NCI-H1694 treated with DMSO at 0.1 percent for 48 hours (cell line): ENCODE measurements around the gene ARHGAP6.
"Not testable (repeated sequence)": the region's sequence is repeated elsewhere in the genome, so short reads cannot be mapped to it uniquely, and the experiment has no call there.

Source experiments
- DNase-seq: peaks from one replicate; lab custom pipeline; 2025; lab: John Stamatoyannopoulos, UW

Gene ARHGAP6

GRCh38 chrX:11235377-11235776, 430.3 kb downstream of the ARHGAP6 start:
- not testable (repeated sequence) for DNase-seq

DNA sequence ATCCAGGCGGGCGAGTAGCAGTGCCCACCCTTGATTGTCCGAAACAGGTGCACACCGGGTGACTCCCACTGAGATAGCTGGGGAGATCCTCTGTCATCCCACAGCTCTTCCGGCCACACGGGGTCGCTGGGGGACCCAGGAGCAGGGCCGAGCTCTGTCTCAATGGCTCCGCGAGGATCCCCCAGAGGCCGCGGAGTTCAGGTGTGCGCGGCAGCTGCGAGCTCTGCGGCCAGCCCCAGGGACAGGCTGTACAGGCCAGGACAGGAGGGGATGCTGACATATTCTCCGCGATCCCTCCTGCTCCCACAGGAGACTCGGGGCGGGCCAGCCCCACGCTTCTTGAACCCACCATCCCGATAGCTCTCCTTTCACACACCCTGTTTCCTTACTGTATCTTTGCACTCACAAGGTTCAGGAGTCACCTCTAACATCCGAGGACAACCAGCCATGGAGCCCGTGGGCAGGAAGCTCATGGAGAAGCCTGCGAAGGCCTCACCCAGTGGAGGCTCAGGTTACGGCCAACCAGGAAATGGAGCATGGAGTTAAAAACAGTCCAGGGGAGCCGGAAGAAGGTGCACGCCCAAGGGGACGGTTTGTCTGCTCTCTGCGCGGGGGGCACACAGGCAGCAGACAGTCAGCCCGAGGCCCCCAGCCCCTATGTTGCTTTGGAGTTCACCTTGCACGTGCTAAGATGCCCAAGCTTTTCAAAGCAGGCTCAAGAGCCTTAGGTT, 450.4 kb downstream of the ARHGAP6 start:
- DNase-seq: no peak

DNA sequence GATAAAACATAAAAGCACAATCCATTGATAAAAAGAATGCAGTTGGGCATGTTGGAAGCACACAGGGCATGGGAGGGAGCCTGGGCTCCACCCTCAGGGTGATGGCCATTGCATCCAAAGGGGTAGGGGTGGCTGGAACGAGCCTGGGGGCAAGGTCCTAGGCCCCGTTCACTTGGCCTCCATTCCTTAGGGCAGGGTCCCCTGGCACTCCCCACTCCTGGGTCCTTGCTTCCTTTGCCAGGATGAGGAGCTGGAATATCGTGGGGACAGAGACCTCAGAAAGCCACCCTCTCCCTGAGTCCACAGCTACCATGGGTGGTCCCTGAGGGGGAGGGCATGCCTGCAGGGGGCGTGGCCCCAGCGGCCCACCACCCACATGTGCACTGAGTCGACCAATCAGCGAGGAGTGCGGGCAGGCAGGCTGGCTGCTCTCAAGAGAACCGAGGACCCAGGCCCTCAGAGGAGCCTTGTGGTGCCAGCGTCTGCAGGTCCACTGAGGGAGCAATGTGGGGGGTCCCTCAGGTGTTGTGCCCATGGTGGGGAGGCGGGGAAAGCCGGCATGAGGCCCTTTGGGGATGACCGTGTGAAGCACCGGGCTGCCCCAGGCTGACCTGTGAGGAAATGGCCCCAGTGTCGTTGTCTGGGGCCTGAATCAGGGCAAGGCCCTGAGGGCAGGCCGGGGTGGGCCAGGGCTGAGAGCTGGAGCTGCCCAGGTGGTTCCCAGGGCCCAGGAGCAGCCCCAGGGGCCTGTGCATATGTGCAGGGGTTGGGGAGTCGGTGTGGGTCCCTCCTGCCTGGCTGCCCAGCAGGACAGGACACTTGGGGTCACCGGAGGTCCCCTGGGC, 451.2 kb downstream of the ARHGAP6 start:
- no peak for DNase-seq

DNA sequence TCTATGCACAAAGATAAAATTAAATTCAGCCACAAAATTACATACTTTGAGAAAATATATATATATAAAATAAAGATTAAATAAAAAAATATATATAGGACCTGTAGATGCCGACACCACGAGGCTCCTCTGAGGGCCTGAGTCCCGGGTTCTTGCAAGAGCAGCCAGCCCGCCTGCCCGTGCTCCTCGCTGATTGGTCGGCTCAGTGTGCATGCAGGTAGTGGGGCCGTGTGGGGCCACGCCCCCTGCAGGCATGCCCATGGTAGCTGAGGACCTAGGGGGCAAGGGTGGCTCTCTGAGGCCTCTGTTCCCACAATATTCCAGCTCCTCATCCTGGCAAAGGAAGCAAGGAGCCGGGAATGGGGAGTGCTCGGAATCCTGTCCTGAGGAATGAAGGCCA, 453.0 kb downstream of the ARHGAP6 start:
- no peak for DNase-seq

GRCh38 chrX:11210415-11210801, 455.3 kb downstream of the ARHGAP6 start:
- DNase-seq: no peak

DNA sequence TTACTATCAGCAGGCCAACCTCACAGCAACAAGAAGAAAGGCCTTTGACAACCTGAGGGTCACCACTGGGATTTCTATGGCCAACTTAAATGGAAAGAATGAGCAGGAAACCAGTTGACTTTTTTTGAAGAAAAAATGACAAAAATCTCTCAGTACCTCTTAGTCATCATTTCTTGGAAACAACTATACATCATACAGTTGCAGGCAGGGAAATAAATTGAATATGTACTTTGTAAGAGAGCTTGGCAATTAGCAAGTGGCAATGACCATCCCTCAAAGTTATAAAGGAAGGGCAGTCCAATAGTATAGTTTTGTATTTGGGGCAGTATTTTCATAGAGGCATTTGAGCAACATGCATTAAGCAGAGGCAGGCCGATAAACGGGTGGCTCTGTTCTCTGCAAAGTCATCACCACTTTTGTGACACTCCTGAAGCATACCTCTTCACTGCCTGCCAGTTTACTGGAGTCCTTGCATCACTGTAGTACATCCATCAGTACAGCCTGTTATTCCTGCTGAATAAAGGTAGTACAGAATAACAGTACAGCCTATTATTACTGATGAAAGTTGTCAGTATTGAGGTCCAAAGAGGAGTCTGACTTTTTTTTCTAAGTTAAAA, 455.8 kb downstream of the ARHGAP6 start:
- DNase-seq: no peak

DNA sequence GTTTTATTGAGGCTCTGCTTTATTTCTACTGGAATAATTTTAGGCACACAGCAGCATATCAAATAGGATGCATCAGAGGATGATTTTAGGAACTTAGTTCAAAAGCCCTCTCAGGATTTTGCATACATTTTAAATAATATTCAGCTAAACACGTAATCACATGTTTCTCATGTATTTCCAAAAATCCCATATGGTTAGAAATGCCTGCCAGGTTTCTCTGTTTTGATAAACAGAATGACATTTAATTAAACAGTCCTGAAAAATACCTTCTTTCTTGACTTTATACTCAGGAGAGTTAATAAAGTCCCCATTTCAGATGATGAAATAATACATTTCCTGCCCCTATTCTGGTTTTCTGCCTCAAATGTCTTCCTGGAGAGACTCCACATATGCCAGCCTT, 459.0 kb downstream of the ARHGAP6 start:
- DNase-seq: peak; percentile 12

- DNase-seq: no peak
Measured at GRCh38 chrX:11205796-11206195, 459.9 kb downstream of the ARHGAP6 start.

DNA sequence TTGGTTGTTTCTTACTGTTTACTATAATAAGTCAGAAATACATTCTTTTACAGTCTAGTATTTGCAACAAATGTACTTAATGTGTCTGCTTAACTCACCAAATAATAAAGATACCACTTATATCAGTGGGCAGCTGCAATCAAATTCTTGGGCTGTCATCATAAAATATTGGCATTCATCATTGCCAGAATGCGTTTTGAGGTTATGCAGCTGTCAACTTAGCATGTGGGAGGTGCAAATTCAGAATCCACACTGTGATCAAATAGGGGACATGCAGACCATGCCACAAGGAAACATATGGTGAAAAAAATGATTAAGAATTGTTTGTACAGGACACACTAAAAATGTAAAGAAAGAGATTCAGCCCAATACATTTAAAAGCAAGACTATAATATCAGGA, 468.0 kb downstream of the ARHGAP6 start:
- peak; percentile 10 for DNase-seq

DNA sequence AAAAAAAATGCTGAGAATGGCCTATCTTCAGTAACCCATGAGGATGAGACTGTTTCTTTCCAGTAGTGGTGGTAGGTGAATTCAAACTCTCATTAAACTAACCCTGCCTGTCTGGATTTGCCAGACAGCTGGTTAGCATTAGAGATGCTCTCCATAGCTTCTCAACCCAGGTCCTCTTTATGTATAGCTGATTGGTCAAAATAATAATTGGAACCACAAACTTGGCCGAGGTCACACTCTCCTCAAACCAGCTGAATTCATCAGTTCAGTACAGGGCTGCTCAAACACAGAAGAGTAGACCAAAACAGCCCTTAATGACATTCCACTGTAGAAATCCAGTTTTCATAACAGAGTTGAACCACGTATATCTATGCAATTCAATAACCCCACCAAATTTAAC, 469.2 kb downstream of the ARHGAP6 start:
- no peak for DNase-seq

- DNase-seq: no peak
Measured at GRCh38 chrX:11193035-11193469, 472.7 kb downstream of the ARHGAP6 start.

GRCh38 chrX:11190745-11191510, 474.8 kb downstream of the ARHGAP6 start:
- no peak for DNase-seq

- DNase-seq: no peak
Measured at GRCh38 chrX:11189097-11189496, 476.6 kb downstream of the ARHGAP6 start.

GRCh38 chrX:11188664-11189063, 477.1 kb downstream of the ARHGAP6 start:
- DNase-seq: no peak

GRCh38 chrX:11187001-11187400, 478.7 kb downstream of the ARHGAP6 start:
- DNase-seq: no peak

- no peak for DNase-seq
Measured at GRCh38 chrX:11185861-11186260, 479.9 kb downstream of the ARHGAP6 start.

DNA sequence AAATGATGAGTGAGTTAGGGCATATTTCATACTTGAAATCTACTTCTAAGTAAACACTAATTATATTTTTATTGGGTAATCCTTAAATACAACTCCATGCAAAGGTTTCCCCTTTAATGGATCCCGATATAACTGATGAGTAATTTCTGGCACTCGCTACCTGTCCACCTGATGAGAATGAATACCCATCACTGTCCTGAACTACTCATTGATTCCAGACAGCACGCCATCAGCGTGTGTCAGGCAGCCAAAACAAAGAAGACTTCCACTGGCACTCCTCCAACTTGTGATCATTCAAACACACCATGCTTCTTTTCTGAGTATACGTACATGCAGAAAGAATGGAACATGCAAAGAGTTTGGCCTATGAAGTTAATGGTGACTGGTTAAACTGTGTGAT, 485.1 kb downstream of the ARHGAP6 start:
- DNase-seq: no peak

- no peak for DNase-seq
Measured at GRCh38 chrX:11172415-11172814, 493.3 kb downstream of the ARHGAP6 start.

DNA sequence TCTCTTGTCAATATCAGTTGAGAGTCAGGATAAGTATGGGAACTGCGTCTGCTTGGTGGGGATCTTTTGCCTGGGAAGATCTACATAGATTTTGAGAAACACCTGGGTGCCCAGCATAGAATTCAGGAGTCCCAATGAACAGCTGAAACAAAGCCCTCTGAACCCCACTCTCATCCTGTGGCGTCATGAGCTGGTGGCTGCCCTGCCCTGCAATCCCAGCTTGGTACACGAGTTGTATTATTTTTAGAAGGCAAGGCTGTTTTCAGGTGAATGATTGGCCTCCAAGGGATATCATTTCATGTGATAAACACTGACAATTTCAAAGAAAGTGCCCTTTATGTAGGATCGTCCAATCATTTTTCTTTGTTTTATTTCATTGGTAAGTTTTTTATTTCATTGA, 493.8 kb downstream of the ARHGAP6 start:
- no peak for DNase-seq

DNA sequence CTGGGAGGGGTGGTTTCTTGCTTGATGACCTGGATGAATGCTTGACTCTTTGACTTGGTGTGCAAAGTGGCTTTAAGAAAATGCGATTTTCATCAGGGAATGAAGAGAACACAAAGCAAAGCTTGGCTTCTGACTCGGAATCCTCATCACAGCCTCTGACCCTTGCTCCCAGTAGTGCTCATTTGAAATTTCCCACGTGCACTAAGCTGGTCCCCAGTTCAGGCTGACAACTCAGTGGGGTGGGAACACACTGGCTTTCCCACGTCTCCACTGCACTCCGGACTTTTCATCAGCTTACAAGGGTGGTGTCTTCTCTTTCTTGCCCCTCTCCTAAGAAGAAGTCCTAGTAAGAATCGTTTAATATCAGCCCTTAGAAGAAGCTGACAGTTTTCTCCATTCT, 501.3 kb downstream of the ARHGAP6 start:
- DNase-seq: no peak

GRCh38 chrX:11159149-11159548, 506.6 kb downstream of the ARHGAP6 start:
- DNase-seq: no peak
